ENCODE measurements around the gene CHFR. TPM values are rescaled to one million over a fixed set of nuclear protein-coding genes. Genes with fewer than 3 reads are reported as not detected.

CHFR gene
- total RNA-seq, 1 experiment from 2014 or later, result 74.0 TPM

GRCh38 chr12:132783917-132784531 is 103.4 kb downstream of the CHFR start:
- TF ChIP-seq SIN3A (IDR thresholded peaks at IDR 0.05; ENCODE audit: borderline replicate concordance, insufficient read depth, low read depth, low read length) (no peak), TCF7L2 (IDR thresholded peaks at IDR 0.05; ENCODE audit: low read depth, low read length) (no peak), POLR2AphosphoS5 (IDR thresholded peaks at IDR 0.05; ENCODE audit: low read depth, low read length) (no peak), CTCF (IDR thresholded peaks at IDR 0.05) (no peak), REST (IDR thresholded peaks at IDR 0.05; ENCODE audit: insufficient read depth in 1 of 2, low read depth in 2 of 2, low read length in 1 of 2) (no peak)
- no peak for ATAC-seq

More at GRCh38 chr12:132783917-132784531, 103.4 kb downstream of the CHFR start:
- DNase-seq (ENCODE audit: low read depth, low spot score), result no peak
- intact Hi-C loops (cut with micrococcal nuclease; ENCODE audit: unreplicated experiment) (no loop called here), in situ Hi-C loops (cut with HindIII; ENCODE audit: low pct_unique_long_range_greater_than_20kb, low sequenced_read_pairs) (no loop called here)
- no peak overlapping the region for H3K27ac ChIP-seq (ENCODE audit: low read length)
- H3K36me3 ChIP-seq (ENCODE audit: control insufficient read depth, insufficient read depth, low read length), result peaks cover 8% of the 10 kb centered on the region; the same call in 1 of the 2 replicates
- CTCF ChIA-PET, result no interaction called here
- POLR2A ChIA-PET, result no interaction called here
- no peak overlapping the region for H3K4me3 ChIP-seq (ENCODE audit: low read depth in 2 of 2, low read length in 2 of 2)
- no peaks in the 10 kb centered on the region for H3K4me1 ChIP-seq (ENCODE audit: control insufficient read depth, insufficient read depth, low read length)
- no peaks in the 10 kb centered on the region for H3K9me3 ChIP-seq (ENCODE audit: control insufficient read depth, insufficient read depth, low read depth, low read length)
- H3K27me3 ChIP-seq (ENCODE audit: control insufficient read depth, insufficient read depth, low read length), result no peaks in the 10 kb centered on the region
- no TSS peak for BruUV-seq (replicated peaks)

Other genes with a start within 250 kb of the CHFR start
- 112 TPM for gene POLE, start 200.3 kb downstream of the CHFR start, total RNA-seq (2021; ENCODE audit: unreplicated experiment)
- gene PXMP2, start 200.0 kb downstream of the CHFR start, total RNA-seq (2021; ENCODE audit: unreplicated experiment), result 21.3 TPM
- gene PGAM5, start 176.8 kb downstream of the CHFR start, total RNA-seq (2021; ENCODE audit: unreplicated experiment), result 116 TPM
- 88.7 TPM for gene ANKLE2, start 125.8 kb downstream of the CHFR start, total RNA-seq (2021; ENCODE audit: unreplicated experiment)
- gene GOLGA3, start 58.7 kb downstream of the CHFR start, total RNA-seq (2021; ENCODE audit: unreplicated experiment), result 61.1 TPM
- gene ZNF605, start 68.7 kb upstream of the CHFR start, total RNA-seq (2021; ENCODE audit: unreplicated experiment), result 20.6 TPM
- gene ZNF26, start 98.8 kb upstream of the CHFR start, total RNA-seq (2021; ENCODE audit: unreplicated experiment), result 22.1 TPM
- gene ZNF84, start 149.9 kb upstream of the CHFR start, total RNA-seq (2021; ENCODE audit: unreplicated experiment), result 36.8 TPM
- 14.3 TPM for gene ZNF140, start 193.3 kb upstream of the CHFR start, total RNA-seq (2021; ENCODE audit: unreplicated experiment)
- 2.2 TPM for gene ZNF891, start 242.7 kb upstream of the CHFR start, total RNA-seq (2021; ENCODE audit: unreplicated experiment)
- 12.4 TPM for gene ZNF10, start 243.0 kb upstream of the CHFR start, total RNA-seq (2021; ENCODE audit: unreplicated experiment)

Measured in Panc1 (cell line).